ENCODE data around the gene ZSCAN30. TPM values are rescaled to one million over a fixed set of nuclear protein-coding genes. Genes with fewer than 3 reads are reported as not detected.

Gene ZSCAN30
- total and polyA plus RNA-seq, 2 of the 13 experiments (the other 11 are each of a cell fraction or from before 2014, with no cell fraction given): 7.4 to 7.7 TPM

- TF ChIP-seq BCLAF1 (IDR thresholded peaks at IDR 0.05) (no peak), FIP1L1 (IDR thresholded peaks at IDR 0.05; ENCODE audit: borderline replicate concordance, insufficient read depth, low read depth, low read length) (no peak), ZMYM3 (CRISPR knock-in tag; IDR thresholded peaks at IDR 0.05) (no peak), ZNF800 (CRISPR knock-in tag; IDR thresholded peaks at IDR 0.05) (no peak)
- TF ChIP-seq, protein P1, sequence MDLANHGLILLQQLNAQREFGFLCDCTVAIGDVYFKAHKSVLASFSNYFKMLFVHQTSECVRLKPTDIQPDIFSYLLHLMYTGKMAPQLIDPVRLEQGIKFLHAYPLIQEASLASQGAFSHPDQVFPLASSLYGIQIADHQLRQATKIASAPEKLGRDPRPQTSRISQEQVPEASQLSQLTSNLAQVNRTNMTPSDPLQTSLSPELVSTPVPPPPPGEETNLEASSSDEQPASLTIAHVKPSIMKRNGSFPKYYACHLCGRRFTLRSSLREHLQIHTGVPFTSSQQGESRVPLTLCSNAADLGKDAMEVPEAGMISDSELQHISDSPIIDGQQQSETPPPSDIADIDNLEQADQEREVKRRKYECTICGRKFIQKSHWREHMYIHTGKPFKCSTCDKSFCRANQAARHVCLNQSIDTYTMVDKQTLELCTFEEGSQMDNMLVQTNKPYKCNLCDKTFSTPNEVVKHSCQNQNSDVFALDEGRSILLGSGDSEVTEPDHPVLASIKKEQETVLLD (CRISPR knock-in tag; IDR thresholded peaks at IDR 0.05; ENCODE audit: low read depth): no peak
Measured at GRCh38 chr18:35276267-35276666, 13.8 kb downstream of the ZSCAN30 start (continued).

DNA sequence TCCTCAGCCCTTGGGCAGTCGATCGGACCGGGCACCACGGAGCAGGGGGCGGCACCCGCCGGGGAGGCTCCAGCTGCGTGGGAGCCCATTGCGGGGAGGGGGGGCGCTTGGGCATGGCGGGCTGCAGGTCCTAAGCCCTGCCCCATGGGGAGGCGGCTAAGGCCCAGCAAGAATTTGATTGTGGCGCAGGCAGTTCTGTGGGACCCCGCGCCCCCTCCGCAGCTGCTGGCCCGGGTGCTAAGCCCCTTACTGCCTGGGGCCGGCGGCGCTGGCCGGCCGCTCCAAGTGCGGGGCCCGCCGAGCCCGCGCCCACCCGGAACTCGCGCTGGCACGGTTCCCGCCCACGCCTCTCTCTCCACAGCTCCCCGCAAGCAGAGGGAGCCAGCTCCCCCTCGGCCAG is 18.4 kb downstream of the ZSCAN30 start:
- TF ChIP-seq TOE1 (CRISPR knock-in tag; IDR thresholded peaks at IDR 0.05) (no peak), ZNF792 (CRISPR knock-in tag; IDR thresholded peaks at IDR 0.05) (no peak)
- in situ Hi-C loops (cut with HindIII; ENCODE audit: extremely low pct_ligation_motif_present, low pct_unique_long_range_greater_than_20kb) (no loop called here), intact Hi-C loops (cut with micrococcal nuclease; ENCODE audit: unreplicated experiment) (no loop called here)
- Histone ChIP-seq H3K9ac (ENCODE audit: insufficient read depth, low read depth, low read length) (no peak overlapping the region), H3K9me3 (ENCODE audit: low read length) (no peaks in the 10 kb centered on the region), H3K27me3 (ENCODE audit: control insufficient read depth in 1 of 2, insufficient read depth in 2 of 2, low read length in 2 of 2) (no peaks in the 10 kb centered on the region), H3K4me3 (replicated peaks in 1 of 3; ENCODE audit: insufficient read depth in 1 of 3, low read depth in 2 of 3, low read length in 3 of 3) (no peak overlapping the region), H3K4me2 (ENCODE audit: low read depth, low read length) (no peak overlapping the region), H4K20me1 (ENCODE audit: insufficient read depth, low read length) (no peaks in the 10 kb centered on the region), H3K36me3 (replicated peaks in 1 of 2; ENCODE audit: control insufficient read depth in 1 of 2, insufficient read depth in 2 of 2, low read length in 2 of 2) (no peaks in the 10 kb centered on the region), H2AFZ (ENCODE audit: low read length) (no peak overlapping the region), H3K4me1 (ENCODE audit: insufficient read depth, low read length) (no peaks in the 10 kb centered on the region), H3K79me2 (ENCODE audit: insufficient read depth, low read length) (no peaks in the 10 kb centered on the region), H3K27ac (ENCODE audit: extremely low read length, insufficient read depth, low read length) (no peak overlapping the region)
- ChIA-PET CTCF (ENCODE audit: low intra/inter-chr PET ratio, low total read pairs) (no interaction called here), POLR2A (no interaction called here)
- no peak for FAIRE-seq
- WGBS (ENCODE audit: low lambda C conversion rate): 95% methylated on average over 18 of the region's 35 CpGs
- DNase-seq (ENCODE audit: low spot score): no peak
- no TSS peak for BruUV-seq (replicated peaks)
- ATAC-seq: no peak

All from HepG2 (cell line).